Panc1 (cell line): ENCODE measurements around the gene HNRNPR. TPM values are rescaled to one million over a fixed set of nuclear protein-coding genes. Genes with fewer than 3 reads are reported as not detected.
A peak's percentile ranks its signal among the peaks of the same experiment; 100 is the strongest.

ENCODE experiments used
- ATAC-seq: fragments of 200-7000 bp; cut with Tn5 transposase; 2 replicates; pipeline ENCODE4 v1.9.1; 2020; ENCODE audit warnings: mild to moderate bottlenecking, moderate library complexity
- BruUV-seq: library from RNA; stranded (reverse); fragments of 400-500 nt; replicated peaks from 2 replicates; lab custom pipeline; 2021; lab: Mats Ljungman, UMichigan
- CTCF ChIA-PET: fragments of 300-600 bp; sonication (Branson Sonifier 250); formaldehyde crosslinking; loops from one replicate; lab custom pipeline; 2022; ENCODE audit warnings: antibody characterized with exemption; lab: Charles Lee
- POLR2A ChIA-PET: fragments of 300-600 bp; sonication (Branson Sonifier 250); formaldehyde crosslinking; loops from one replicate; lab custom pipeline; 2022; ENCODE audit warnings: antibody characterized with exemption; lab: Charles Lee
- DNase-seq: peaks from one replicate; pipeline ENCODE4 v3.0.0-alpha.2; 2010; ENCODE audit warnings: low read depth, low spot score
- H3K27ac ChIP-seq: 2 replicates; pipeline ENCODE4 v1.5.1; 2011; ENCODE audit warnings: mild to moderate bottlenecking, low read length, inconsistent platforms
- H3K27me3 ChIP-seq: fragments of 200-500 bp; sonication (Bioruptor generic); 2 replicates; pipeline ENCODE4 v1.6.0; 2014; ENCODE audit warnings: low read length, inconsistent platforms; ENCODE audit not compliant: control insufficient read depth, insufficient read depth
- H3K36me3 ChIP-seq: fragments of 200-500 bp; sonication (Bioruptor generic); 2 replicates; pipeline ENCODE4 v1.5.1; 2014; ENCODE audit warnings: inconsistent platforms, mild to moderate bottlenecking, low read length, moderate library complexity; ENCODE audit not compliant: control insufficient read depth, insufficient read depth
- H3K4me1 ChIP-seq: 2 replicates; pipeline ENCODE4 v1.5.1; 2011; ENCODE audit warnings: inconsistent platforms, mild to moderate bottlenecking, low read length, moderate library complexity; ENCODE audit not compliant: control insufficient read depth, insufficient read depth
- H3K4me3 ChIP-seq, 2 experiments: 2 replicates each; pipeline ENCODE4 v1.5.1; 2011 to 2012; ENCODE audit warnings: low read depth in 2 of 2, low read length in 2 of 2, mild to moderate bottlenecking in 2 of 2, inconsistent platforms in 1 of 2, moderate library complexity in 1 of 2
- H3K9me3 ChIP-seq: fragments of 200-500 bp; sonication (Bioruptor generic); 2 replicates; pipeline ENCODE4 v1.5.1; 2014; ENCODE audit warnings: low read depth, mild to moderate bottlenecking, inconsistent platforms, low read length, moderate library complexity; ENCODE audit not compliant: control insufficient read depth, insufficient read depth
- POLR2AphosphoS5 ChIP-seq: IDR thresholded peaks from 2 replicates; pipeline ENCODE4 v1.6.1; 2012; ENCODE audit warnings: mild to moderate bottlenecking, low read depth, low read length, moderate library complexity
- REST ChIP-seq, 2 experiments: IDR thresholded peaks; 2 replicates each; pipeline ENCODE4 v1.6.1; 2011 to 2012; ENCODE audit warnings: low read depth in 2 of 2, control low read depth in 1 of 2, low read length in 1 of 2, mild to moderate bottlenecking in 1 of 2, moderate library complexity in 1 of 2; ENCODE audit not compliant: insufficient read depth in 1 of 2
- SIN3A ChIP-seq: IDR thresholded peaks from 2 replicates; pipeline ENCODE4 v1.6.1; 2012; ENCODE audit warnings: low read depth, mild to moderate bottlenecking, low read length, moderate library complexity, borderline replicate concordance; ENCODE audit not compliant: insufficient read depth
- TCF7L2 ChIP-seq: IDR thresholded peaks from 2 replicates; pipeline ENCODE4 v1.6.1; 2011; ENCODE audit warnings: mild to moderate bottlenecking, low read depth, low read length, inconsistent platforms
- in situ Hi-C: cut with HindIII; loops from 2 replicates; pipeline ENCODE4 v1.10.0; 2016; ENCODE audit warnings: low sequenced_read_pairs, low pct_unique_long_range_greater_than_20kb
- intact Hi-C: fragments of 100-400 bp; cut with micrococcal nuclease; formaldehyde crosslinking; loops from one replicate; pipeline ENCODE4 v1.10.0; 2022; ENCODE audit not compliant: unreplicated experiment
- total RNA-seq: library from RNA; stranded (reverse); gene quantifications from one replicate; pipeline ENCODE4 v1.2.1, GENCODE V29; 2021; ENCODE audit not compliant: unreplicated experiment
- TF ChIP-seq, protein P1 (sequence below): fragments of 450-650 bp; IDR thresholded peaks from 2 replicates; pipeline ENCODE4 v1.5.1; 2017; ENCODE audit warnings: mild to moderate bottlenecking

The HNRNPR gene
- total RNA-seq, 1 experiment from 2014 or later = 173 TPM

DNA sequence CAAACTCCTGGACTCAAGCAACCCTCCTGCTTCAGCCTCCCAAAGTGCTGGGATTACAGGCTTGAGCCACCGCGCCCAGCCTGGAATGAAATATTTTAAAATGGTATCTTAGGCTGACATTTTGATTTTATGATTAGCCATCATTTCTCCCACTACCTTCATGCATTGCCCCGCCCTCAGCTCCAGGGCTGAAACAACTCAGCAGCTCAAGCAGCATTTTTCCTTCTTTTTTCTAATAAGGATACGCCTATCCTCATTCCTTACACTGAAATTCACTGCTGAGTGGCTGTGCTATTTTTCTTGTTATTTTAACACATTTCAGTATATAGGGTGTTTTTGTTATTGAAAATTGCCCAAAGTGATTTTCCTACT lies 70.0 kb downstream of the HNRNPR start:
- no peaks in the 10 kb centered on the region for H3K9me3 ChIP-seq
- intact Hi-C loops (loop anchor here (10.0 kb wide), 2 partner anchors 49 to 299 kb away; partner anchors contain the start of gene LACTBL1), in situ Hi-C loops (no loop called here)
- ChIA-PET POLR2A (no interaction called here), CTCF (no interaction called here)
- TF ChIP-seq SIN3A = no peak
- TF ChIP-seq TCF7L2 = no peak
- TF ChIP-seq, protein P1, sequence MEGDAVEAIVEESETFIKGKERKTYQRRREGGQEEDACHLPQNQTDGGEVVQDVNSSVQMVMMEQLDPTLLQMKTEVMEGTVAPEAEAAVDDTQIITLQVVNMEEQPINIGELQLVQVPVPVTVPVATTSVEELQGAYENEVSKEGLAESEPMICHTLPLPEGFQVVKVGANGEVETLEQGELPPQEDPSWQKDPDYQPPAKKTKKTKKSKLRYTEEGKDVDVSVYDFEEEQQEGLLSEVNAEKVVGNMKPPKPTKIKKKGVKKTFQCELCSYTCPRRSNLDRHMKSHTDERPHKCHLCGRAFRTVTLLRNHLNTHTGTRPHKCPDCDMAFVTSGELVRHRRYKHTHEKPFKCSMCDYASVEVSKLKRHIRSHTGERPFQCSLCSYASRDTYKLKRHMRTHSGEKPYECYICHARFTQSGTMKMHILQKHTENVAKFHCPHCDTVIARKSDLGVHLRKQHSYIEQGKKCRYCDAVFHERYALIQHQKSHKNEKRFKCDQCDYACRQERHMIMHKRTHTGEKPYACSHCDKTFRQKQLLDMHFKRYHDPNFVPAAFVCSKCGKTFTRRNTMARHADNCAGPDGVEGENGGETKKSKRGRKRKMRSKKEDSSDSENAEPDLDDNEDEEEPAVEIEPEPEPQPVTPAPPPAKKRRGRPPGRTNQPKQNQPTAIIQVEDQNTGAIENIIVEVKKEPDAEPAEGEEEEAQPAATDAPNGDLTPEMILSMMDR = no peak
- TF ChIP-seq POLR2AphosphoS5 = no peak
- no peak for TF ChIP-seq REST (IDR thresholded peaks at IDR 0.05; ENCODE audit: insufficient read depth in 1 of 2, low read depth in 2 of 2, low read length in 1 of 2)
- ATAC-seq = no peak
- peaks cover 7% of the 10 kb centered on the region for H3K4me1 ChIP-seq
- no TSS peak for BruUV-seq
- no peak overlapping the region for H3K4me3 ChIP-seq
- no peaks in the 10 kb centered on the region for H3K36me3 ChIP-seq
- DNase-seq = no peak
- no peak overlapping the region for H3K27ac ChIP-seq
- H3K27me3 ChIP-seq = no peaks in the 10 kb centered on the region

DNA sequence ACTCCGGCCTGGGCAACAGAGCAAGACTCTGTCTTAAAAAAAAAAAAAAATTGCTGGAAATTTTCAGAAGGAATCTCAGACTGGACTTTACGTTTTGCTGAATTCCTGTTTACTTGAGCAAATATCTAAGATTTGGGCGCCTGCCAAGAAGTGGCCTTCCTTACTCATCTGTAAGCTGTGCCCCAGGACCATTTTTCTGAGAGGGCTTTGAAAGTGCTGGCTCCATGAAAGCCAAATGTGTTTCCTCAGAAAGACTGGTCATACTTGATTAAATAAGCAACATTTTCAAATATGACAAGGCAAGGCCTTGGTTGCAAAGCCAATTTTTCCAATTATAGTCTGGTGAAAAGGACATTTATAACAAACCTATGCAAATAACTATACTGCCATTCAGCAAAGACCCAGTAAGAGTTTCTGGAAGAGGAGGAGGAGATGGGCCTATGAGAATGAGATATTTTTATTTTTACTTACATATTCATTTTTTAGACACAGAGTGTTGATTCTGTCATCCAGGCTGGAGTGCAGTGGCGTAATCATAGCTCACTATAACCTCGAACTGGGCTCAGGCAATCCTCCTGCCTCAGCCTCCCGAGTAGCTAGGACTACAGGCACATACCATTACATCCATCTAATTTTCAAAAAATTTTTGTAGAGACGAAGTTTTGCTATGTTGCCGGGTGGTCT lies 70.5 kb downstream of the HNRNPR start:
- H3K4me3 ChIP-seq = no peak overlapping the region
- in situ Hi-C loops (no loop called here), intact Hi-C loops (loop anchor here (10.0 kb wide), 2 partner anchors 49 to 299 kb away; partner anchors contain the start of gene LACTBL1)
- no peaks in the 10 kb centered on the region for H3K27me3 ChIP-seq
- DNase-seq (no peak), ATAC-seq (peak; percentile 56)
- no peaks in the 10 kb centered on the region for H3K36me3 ChIP-seq
- H3K9me3 ChIP-seq = no peaks in the 10 kb centered on the region
- no peak overlapping the region for H3K27ac ChIP-seq
- TF ChIP-seq POLR2AphosphoS5 (no peak), REST (IDR thresholded peaks at IDR 0.05; ENCODE audit: insufficient read depth in 1 of 2, low read depth in 2 of 2, low read length in 1 of 2) (no peak), TCF7L2 (no peak), SIN3A (no peak)
- TF ChIP-seq, protein P1 = no peak
- ChIA-PET CTCF (no interaction called here), POLR2A (no interaction called here)
- no TSS peak for BruUV-seq
- H3K4me1 ChIP-seq = peaks cover 2% of the 10 kb centered on the region
